Upper lobe of right lung (tissue), 1 donor: Measurements from ENCODE around the gene TRMU. TPM values are rescaled to one million over a fixed set of nuclear protein-coding genes. Genes with fewer than 3 reads are reported as not detected.

Source experiments
- ATAC-seq: fragments of 200-7000 bp; cut with Tn5 transposase; one replicate; pipeline ENCODE4 v1.9.1; 2020; ENCODE audit warnings: mild to moderate bottlenecking, moderate library complexity
- DNase-seq: peaks from one replicate; pipeline ENCODE4 v3.0.0-alpha.2; 2020
- H3K27ac ChIP-seq: fragments of 200-600 bp; one replicate; pipeline ENCODE4 v1.8.0; 2022
- H3K27me3 ChIP-seq: fragments of 200-600 bp; one replicate; pipeline ENCODE4 v1.8.0; 2022; ENCODE audit warnings: mild to moderate bottlenecking
- H3K36me3 ChIP-seq: fragments of 200-600 bp; one replicate; pipeline ENCODE4 v1.8.0; 2022
- H3K4me1 ChIP-seq: fragments of 200-600 bp; one replicate; pipeline ENCODE4 v1.8.0; 2022
- H3K4me3 ChIP-seq: fragments of 200-600 bp; one replicate; pipeline ENCODE4 v1.8.0; 2022; ENCODE audit warnings: mild to moderate bottlenecking
- H3K9me3 ChIP-seq: fragments of 200-600 bp; one replicate; pipeline ENCODE4 v1.8.0; 2022
- intact Hi-C: fragments of 100-400 bp; cut with DNase I; formaldehyde crosslinking; loops from one replicate; pipeline ENCODE4 v1.11.0; 2022
- total RNA-seq: library from RNA; stranded (reverse); fragmentation: NEBNext Ultra II Directional; extraction: Animal tissue kit (Norgen Biotek cat#: 25700); gene quantifications from one replicate; pipeline ENCODE4 v1.2.1, GENCODE V29; 2021
- TF ChIP-seq, protein P1 (sequence below): fragments of 200-600 bp; IDR thresholded peaks from one replicate; pipeline ENCODE4 v1.8.0; 2022; ENCODE audit warnings: antibody characterized with exemption
- donor health status: DM: no; HTN: yes; CAD: no; lungs with severe emphysema.

TRMU gene
- total RNA-seq, 1 donor from 2014 or later = 34.9 TPM

DNA sequence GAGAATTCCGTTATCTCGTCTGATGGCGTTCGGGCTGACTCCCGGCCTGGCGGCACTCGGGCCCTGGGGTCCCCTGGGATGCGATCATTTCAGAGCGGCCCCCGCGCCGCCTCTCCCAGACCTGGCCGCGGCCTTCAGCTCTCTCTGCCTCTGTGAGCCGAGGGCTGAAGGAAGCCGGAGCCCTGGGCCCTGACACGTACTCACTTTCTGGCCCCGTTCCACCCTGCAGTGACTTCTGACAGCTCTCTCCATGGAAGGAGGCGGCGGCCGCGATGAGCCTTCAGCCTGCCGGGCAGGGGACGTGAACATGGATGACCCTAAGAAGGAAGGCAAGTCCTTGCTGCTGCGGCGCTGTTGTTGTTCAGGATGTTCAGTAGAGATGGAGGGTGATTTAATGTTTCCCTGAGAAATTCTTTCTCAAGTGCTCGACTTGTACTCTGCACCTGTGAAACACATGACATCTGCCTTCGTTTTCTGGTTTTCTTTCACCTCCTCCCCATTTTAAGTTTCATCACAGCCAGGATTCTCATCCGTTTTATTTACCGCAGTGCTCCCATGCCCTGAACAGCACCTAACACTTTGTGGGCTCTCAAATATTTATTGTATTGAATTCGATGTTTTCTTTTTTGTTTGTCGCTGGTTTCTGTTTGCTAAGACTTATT, 38.2 kb upstream of the TRMU start:
- H3K36me3 ChIP-seq = peaks cover 11% of the 10 kb centered on the region
- ATAC-seq = no peak
- TF ChIP-seq, protein P1, sequence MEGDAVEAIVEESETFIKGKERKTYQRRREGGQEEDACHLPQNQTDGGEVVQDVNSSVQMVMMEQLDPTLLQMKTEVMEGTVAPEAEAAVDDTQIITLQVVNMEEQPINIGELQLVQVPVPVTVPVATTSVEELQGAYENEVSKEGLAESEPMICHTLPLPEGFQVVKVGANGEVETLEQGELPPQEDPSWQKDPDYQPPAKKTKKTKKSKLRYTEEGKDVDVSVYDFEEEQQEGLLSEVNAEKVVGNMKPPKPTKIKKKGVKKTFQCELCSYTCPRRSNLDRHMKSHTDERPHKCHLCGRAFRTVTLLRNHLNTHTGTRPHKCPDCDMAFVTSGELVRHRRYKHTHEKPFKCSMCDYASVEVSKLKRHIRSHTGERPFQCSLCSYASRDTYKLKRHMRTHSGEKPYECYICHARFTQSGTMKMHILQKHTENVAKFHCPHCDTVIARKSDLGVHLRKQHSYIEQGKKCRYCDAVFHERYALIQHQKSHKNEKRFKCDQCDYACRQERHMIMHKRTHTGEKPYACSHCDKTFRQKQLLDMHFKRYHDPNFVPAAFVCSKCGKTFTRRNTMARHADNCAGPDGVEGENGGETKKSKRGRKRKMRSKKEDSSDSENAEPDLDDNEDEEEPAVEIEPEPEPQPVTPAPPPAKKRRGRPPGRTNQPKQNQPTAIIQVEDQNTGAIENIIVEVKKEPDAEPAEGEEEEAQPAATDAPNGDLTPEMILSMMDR = no peak
- intact Hi-C loops = no loop called here
- H3K27ac ChIP-seq = no peak overlapping the region
- peaks cover 15% of the 10 kb centered on the region for H3K4me1 ChIP-seq
- no peak for DNase-seq
- H3K27me3 ChIP-seq = no peaks in the 10 kb centered on the region
- H3K9me3 ChIP-seq = no peaks in the 10 kb centered on the region
- H3K4me3 ChIP-seq = peak overlapping the region; percentile 74

DNA sequence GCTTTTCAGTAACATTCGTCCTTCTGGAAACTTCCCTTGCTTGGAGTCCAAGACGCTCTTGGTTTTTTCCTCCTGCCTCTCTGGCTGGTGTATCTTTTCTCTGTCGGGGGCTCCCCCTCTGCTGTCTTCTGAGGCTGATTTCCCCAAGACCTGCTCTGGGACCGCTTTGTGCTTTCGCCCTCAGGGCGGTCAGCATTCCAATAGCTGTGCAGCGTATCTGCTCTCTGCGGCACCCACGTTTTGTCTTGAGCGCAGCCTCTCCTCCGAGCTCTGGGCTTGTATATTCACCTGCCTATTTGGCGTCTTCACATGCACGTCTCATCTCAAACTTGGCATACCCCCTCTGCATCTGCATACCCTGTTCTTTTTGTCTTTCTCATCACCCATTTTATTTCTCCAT, 36.4 kb upstream of the TRMU start:
- Histone ChIP-seq H3K4me1 (peaks cover 15% of the 10 kb centered on the region), H3K27me3 (no peaks in the 10 kb centered on the region), H3K27ac (no peak overlapping the region), H3K9me3 (no peaks in the 10 kb centered on the region), H3K4me3 (no peak overlapping the region), H3K36me3 (no peaks in the 10 kb centered on the region)
- intact Hi-C loops = no loop called here
- ATAC-seq (no peak), DNase-seq (no peak)
- TF ChIP-seq, protein P1 = no peak

DNA sequence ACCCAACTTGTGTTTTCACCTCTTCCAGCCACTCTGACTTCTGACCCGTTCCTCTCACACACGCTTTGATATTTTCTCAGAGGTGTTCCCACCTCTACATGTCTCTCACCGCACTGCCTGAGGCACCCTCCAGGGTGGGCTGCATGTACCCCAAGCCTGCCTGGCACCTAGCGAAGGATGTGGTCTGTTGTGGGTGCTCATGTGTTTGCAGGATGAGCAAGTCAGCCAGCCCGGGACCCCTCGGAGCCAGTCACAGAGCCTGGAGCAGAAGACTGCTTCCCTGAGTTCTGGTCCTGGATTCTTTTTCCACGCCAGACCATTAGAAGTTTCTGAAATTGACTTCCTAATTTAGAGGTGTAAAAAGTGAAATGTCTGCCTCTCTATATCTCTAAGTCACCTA, 35.0 kb upstream of the TRMU start:
- TF ChIP-seq, protein P1 = no peak
- DNase-seq = no peak
- no peak for ATAC-seq

DNA sequence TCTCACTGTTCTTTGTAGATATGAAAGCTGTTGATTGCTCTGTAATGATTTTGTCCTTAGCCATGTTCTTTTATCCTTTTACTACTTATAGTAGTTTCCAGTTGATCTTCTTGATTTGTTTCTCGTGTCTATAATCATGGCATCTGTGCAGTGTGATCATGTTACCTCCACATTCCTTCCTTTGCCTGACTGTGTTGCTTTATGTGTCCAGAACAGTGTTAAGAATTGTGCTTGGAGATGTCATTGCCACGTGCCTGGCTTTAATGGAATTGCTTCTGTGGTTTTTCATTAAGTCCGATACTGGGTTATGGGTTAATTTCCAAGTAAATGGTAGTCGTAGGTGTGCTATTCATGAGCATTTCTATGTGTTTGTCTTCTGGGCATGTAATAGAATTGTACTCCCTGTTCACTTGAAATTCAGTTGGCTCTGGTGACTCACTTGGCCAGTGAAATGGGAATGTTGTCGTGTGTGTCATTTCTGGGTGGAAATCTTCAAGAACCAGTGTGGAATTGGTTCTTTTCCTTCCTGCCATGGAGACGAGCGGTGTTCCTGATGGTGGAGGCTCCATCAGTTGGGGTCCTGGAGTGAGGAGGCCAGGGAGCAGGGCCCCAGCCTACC, 32.1 kb upstream of the TRMU start:
- TF ChIP-seq, protein P1 = no peak
- intact Hi-C loops = no loop called here
- DNase-seq = no peak
- H3K4me3 ChIP-seq = no peak overlapping the region
- H3K27ac ChIP-seq = no peak overlapping the region
- H3K27me3 ChIP-seq = no peaks in the 10 kb centered on the region
- no peaks in the 10 kb centered on the region for H3K4me1 ChIP-seq
- H3K36me3 ChIP-seq = no peaks in the 10 kb centered on the region
- no peaks in the 10 kb centered on the region for H3K9me3 ChIP-seq
- no peak for ATAC-seq

More for the DNA sequence above, 35.0 kb upstream of the TRMU start:
- peaks cover 14% of the 10 kb centered on the region for H3K4me1 ChIP-seq
- H3K27me3 ChIP-seq = no peaks in the 10 kb centered on the region
- H3K36me3 ChIP-seq = no peaks in the 10 kb centered on the region
- H3K9me3 ChIP-seq = no peaks in the 10 kb centered on the region
- no peak overlapping the region for H3K27ac ChIP-seq
- H3K4me3 ChIP-seq = no peak overlapping the region
- intact Hi-C loops = no loop called here

DNA sequence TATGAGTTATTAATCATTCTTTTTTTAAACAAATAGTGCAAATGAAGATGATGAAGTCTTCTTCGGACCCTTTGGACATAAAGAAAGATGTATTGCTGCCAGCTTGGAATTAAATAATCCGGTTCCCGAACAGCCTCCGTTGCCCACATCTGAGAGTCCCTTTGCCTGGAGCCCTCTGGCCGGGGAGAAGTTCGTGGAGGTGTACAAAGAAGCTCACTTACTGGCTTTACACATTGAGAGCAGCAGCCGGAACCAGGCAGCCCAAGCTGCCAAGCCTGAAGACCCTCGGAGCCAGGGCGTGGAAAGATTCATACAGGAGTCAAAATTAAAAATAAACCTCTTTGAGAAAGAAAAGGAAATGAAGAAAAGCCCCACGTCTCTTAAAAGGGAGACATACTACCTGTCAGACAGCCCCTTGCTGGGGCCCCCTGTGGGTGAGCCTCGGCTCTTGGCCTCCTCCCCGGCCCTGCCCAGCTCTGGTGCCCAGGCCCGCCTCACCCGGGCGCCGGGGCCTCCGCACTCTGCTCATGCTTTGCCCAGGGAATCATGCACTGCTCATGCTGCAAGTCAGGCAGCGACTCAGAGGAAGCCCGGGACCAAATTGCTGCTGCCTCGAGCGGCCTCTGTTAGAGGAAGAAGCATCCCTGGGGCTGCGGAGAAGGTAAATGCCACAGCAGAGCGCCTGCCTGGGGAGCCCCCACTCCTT, 27.1 kb upstream of the TRMU start:
- Histone ChIP-seq H3K4me1 (no peaks in the 10 kb centered on the region), H3K4me3 (no peak overlapping the region), H3K9me3 (no peaks in the 10 kb centered on the region), H3K27me3 (no peaks in the 10 kb centered on the region), H3K36me3 (no peaks in the 10 kb centered on the region), H3K27ac (no peak overlapping the region)
- intact Hi-C loops = no loop called here
- ATAC-seq (no peak), DNase-seq (no peak)
- TF ChIP-seq, protein P1 = no peak
